NCI-H128 (cell line): ENCODE results near the gene AADACL2.
"Not testable (repeated sequence)": the region's sequence is repeated elsewhere in the genome, so short reads cannot be mapped to it uniquely, and the experiment has no call there.

Experiments used
- DNase-seq: peaks from one replicate; lab custom pipeline; 2025; ENCODE audit not compliant: unreplicated experiment; lab: John Stamatoyannopoulos, UW

The AADACL2 gene

DNA sequence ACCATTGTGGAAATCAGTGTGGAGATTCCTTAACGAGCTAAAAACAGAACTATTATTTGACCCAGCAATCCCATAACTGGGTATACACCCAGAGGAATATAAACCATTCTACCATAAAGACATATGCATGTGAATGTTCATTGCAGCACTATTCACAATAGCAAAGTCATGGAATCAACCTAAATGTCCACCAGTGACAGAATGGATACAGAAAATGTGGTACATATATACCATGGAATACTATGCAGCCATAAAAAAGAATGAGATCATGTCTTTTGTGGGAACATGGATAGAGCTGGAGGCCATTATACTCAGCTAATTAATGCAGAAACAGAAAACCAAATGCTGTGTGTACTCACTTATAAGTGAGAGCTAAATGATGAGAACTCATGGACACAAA is 31.0 kb downstream of the AADACL2 start:
- DNase-seq = not testable (repeated sequence)

DNA sequence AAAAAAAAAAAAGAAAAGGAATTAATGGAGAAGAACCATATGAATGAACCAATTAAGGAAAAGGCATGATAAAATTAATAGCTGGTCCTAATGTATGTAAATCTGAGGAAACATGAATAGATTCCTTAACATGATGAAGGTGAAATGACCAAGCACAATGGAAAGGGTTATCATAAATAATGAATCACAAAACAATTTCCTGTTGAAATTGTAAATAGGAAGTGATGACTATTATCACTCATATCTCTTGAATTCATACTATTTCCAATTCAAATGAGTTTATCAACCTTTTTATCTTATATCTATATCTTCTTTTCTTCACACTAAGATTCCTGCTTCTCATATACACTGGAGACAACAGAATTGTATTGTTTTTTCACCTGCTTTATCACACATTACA is 32.0 kb downstream of the AADACL2 start:
- no peak for DNase-seq

DNA sequence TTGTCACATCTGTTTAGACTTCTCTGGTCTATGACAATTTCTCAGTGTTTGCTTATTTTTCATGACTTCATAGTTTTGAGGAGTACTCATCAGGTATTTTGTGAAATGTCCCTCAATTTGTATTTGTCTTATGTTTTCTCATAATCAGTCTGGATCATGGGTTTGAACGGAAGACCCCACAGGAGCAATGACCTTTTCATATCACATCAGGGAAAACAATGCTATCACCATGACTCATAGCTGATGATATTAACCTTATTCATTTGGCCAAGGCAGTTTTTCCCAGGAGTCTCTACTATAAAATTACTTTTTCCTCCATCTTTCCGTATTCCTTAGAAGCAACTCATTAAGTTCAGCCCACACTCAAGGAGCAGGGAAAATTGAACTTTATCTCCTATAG is 32.7 kb downstream of the AADACL2 start:
- no peak for DNase-seq

DNA sequence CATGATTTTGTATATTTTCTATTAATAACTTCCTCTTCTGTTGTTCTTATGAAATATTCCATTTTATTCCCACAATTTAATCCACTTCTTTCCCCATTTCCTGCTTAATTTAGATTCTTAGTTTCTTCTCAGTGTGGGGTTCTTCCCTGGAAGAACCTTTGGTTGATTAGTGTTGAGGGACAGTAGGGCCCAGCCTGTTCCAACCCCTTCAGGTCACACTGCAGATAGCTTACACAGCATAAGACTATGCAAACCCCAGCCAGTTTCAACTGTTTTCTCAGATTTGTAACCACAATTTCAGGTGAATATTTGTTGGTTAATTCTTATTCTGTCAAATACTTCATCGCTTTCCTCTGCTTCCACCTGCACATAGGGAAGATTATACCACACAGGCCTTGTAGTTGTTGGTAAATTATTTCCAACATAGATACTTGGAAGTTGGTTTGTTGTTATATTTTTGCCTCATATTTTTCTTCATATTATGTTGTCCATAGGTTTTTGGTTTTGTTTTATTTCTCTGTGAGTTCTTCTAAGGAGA is 34.7 kb downstream of the AADACL2 start:
- no peak for DNase-seq

- DNase-seq = no peak
These were observed 35.4 kb downstream of the AADACL2 start for GRCh38 chr3:151769175-151769574.

DNA sequence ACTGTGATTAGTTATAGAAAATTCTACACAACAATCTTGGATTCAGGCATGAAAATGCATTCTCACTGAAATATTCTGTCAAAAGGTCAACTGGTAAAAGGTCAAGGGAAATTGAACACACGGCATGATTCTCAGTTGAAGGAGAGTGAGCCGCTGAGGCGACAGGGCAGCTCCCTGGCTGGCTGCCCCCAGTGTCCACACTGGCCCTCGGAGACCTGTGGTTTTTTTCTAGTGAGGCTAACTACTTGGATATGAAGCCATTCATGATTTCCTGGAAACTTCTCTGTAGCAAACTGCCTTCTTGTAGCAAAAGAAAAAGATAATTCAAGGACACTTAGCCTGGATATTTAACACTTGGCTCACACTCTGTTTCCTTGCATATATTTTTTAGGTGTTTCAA is 37.2 kb downstream of the AADACL2 start:
- no peak for DNase-seq

DNA sequence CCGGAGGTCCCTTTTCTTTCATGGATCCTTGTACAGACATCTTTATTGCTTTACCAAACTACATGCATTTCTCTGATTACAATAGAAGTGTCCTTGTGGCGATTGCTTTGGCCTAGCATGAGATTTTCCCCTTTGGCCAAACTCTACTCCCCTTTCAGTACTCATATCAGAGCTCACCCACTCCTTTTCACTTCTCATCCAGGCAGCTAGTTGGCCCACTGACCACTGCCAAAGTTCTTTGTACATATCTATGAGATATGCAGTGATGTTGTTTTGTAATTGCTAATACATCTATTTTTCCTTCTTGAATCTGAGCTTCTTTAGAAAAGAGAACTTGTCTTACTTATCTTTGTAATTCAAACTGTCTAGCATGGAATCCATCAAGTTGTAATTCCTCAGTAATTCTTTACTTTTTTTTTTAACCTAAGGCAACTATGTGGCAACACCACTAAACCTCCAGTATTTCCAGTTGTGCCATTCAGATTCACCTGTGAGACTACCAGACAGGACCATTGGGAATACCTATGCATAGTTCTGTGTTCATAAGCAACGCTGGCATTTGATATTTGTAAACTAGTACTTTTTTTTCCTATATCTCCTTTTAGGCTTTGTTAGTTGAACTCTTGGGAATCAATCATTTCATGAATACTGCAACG is 39.2 kb downstream of the AADACL2 start:
- no peak for DNase-seq

- DNase-seq = no peak
These were observed 40.5 kb downstream of the AADACL2 start for GRCh38 chr3:151774235-151774634.

DNA sequence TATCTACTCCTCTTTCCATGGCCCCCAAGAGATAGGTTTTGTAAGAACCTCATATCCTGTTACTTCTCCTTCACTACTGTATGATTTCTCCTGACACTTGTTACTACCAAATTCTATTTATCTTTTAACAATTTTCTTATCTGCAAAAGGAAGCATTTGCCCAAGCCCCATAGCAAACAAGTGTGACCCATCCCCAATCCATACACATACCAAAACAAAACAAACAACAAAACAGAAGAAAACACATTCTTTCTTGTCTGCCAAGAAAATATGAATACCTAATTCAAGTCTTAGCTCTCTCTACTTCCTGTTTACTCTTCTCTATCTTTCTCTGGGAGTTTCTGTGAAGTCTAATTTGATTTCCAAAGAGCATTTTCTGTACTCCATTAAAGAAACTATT is 41.2 kb downstream of the AADACL2 start:
- no peak for DNase-seq

GRCh38 chr3:151775314-151776258 is 41.9 kb downstream of the AADACL2 start:
- DNase-seq = no peak

GRCh38 chr3:151776259-151776740 is 42.6 kb downstream of the AADACL2 start:
- no peak for DNase-seq

- no peak for DNase-seq
These were observed 44.2 kb downstream of the AADACL2 start for GRCh38 chr3:151777880-151778279.

- DNase-seq = no peak
These were observed 53.9 kb downstream of the AADACL2 start for GRCh38 chr3:151787626-151788025.

DNA sequence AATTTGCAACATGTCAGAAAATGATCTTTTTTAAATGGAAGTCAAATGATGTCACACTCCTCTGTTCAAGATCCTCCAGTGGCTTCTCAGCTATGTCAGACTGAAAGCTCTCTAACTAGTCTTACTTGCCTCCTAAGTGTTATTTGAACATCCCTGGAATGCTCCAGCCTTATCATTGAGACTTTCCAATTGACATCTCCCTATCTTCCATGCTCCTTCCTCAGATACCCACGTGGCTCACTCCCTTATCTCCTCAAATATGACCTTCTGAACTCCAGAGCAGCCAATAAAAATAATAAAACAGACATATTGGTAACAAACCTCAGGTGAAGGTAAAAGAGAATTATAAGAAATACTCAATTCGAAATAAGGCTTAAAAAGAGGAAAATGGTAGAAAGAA is 54.7 kb downstream of the AADACL2 start:
- no peak for DNase-seq

- no peak for DNase-seq
These were observed 56.2 kb downstream of the AADACL2 start for GRCh38 chr3:151789853-151790463.

DNA sequence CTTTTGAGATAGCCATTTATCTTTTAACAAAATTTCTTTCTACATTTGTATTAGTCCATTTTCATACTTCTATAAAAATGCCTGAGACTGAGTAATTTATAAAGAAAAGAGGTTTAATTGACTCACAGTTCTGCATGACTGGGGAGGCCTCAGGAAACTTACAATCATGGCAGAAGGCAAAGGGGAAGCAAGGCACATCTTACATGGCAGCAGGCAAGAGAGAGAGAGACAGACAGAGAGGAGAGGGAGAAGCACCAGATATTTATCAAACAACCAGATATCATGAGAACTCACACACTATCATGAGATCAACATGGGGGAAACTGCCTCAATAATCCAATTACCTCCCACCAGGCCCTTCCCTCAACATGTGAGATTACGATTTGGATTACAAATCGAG is 57.0 kb downstream of the AADACL2 start:
- not testable (repeated sequence) for DNase-seq

GRCh38 chr3:151792411-151792810 is 58.7 kb downstream of the AADACL2 start:
- DNase-seq = no peak

DNA sequence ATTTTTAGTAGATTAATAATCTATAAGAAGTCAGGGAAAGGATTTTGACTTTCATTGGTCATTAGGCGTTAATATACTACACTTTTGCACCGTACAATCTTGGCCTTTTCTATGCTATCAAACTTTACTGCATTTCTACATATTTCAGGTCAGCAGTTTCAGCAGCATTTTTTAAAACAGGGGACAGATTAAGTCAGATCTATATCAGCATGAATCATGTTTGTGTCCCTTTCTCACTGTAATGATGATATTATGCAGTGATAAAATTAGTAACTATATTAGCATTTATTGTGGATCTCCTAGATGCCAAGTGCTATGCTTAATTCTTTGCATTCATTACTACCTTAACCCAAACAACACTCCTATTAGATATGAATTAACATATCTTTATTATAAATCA is 59.9 kb downstream of the AADACL2 start:
- DNase-seq = no peak

- no peak for DNase-seq
These were observed 60.4 kb downstream of the AADACL2 start for GRCh38 chr3:151794080-151794479.

DNA sequence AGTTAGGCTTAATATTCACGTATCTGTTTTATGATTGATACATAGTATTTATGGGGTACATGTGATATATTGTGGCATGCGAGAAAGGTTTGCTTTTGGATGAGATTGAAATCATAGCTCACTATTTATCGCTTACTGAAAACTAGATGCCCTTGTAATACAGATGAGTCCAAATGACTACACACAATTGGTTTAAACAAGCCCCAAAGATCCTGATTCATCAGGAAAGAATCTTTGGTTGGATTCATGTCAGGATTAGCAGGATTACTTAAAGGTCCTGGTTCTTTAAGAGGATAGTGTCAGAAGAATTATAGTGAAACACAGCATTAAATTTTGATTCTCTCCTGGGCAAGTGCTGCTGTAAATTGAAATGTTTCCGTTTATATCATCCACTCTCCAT is 61.5 kb downstream of the AADACL2 start:
- no peak for DNase-seq

GRCh38 chr3:151796105-151796680 is 62.5 kb downstream of the AADACL2 start:
- DNase-seq = no peak
